Hematopoietic multipotent progenitor cell treated with erythropoietin and hydrocortisone succinate and interleukin-3 and kit ligand, for 6 days (in vitro differentiated cells): Measurements from ENCODE around the gene PCDH7.
A peak's percentile ranks its signal among the peaks of the same experiment; 100 is the strongest.

Experiments used
- DNase-seq: peaks from one replicate; pipeline ENCODE4 v3.0.0-alpha.2; 2015

PCDH7 gene

DNA sequence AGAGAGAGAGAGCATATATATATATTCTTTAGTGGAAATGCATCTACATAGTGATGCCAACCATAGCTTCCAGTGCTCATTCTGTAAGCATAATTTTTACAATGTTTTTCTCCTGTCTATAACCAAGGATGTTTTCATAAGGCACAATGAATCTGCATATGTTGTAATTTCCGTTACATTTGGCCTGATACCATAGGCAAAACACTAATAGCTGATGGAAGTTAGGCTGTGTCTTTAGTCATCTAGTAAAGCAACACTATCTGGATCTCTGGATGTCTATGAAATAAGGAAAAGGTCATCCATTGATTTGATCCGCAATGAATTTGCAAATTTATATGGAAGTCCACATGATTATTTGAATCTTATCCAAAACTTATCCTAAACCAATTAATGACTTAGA, 8.1 kb downstream of the PCDH7 start:
- no peak for DNase-seq

DNA sequence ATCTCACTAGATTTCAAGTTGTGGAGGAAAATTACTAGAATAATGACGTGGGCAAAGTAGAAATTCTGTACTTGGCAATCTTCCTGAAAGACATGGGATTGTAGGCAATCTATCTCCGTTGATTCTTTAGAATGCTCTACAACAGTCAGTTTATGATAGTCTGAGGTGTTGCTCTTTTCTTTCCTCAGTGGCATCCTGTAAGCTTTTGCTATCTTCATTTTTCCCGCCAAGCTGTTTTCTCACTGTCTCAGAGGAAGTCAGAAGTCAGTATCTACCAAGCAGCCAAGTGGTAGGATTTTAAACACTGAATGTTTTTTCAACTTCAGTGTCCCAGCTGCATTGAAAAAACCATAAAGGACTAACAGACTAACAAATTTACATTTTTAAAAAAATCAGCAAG, 23.7 kb downstream of the PCDH7 start:
- no peak for DNase-seq

DNA sequence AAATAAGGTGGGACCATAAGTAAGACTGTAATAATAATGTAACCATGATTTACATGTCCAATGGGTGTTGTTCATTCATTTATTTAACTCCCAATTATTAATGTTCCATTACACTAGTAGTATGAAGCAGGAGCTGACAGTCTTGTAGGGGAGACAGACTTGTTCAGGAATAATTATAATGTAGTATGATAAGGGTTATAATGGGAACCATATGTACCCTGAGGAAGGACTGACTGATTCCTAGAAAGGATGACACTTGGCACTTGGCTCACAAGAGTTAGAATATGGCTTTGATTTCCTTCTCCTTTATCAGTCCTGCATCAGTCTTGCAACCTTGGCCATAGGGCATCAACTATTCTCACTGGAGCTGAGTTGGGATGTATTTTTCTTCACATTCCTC, 24.2 kb downstream of the PCDH7 start:
- no peak for DNase-seq

DNA sequence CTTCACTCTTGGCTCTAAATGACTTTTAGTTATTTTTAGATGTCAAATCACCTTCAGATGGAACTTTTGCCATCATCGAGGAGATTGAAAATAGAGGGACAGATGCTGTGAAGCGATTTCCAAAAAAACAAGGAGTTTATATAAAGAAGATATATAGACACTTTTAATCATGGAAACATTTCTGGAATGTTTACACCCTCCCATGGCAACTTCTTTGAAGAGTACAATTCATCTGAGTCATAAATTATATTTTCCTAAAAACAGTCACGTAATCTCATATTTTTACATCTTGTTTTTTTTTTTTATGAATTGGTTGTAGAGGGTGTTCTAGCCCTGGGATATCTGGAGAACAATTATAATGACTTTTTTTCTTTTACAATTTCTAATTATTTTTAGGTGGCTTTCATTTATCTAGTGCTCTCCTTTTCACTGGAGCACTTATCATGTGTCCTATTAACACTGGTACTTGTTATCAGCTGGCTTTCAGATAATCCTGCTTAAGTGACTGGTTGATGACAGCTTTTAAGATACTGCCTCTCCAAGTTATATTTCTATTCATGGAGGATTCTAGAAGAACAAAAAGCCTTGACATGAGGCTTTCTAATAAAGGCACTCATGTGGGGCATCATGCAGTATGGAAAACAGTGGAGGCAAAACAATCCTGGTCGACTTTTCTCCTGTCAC, 24.9 kb downstream of the PCDH7 start:
- no peak for DNase-seq

DNA sequence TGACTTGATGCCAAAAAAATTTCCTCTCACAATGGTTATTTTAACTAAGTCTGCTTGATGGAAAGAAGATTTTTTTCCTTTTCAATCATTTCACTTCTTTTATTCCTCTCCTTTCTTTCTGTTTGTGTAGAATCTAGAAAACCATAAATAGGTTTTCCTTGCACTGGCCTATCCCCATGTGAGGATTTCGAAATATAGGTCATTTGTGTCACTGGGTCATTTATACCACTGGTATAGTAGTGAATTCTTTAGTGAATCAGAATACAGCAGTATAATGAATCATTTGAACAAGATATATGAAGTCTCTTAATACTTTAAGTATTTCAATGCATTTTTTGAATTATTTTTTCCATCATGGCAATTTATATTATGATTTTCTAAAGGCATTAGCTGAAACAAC, 26.6 kb downstream of the PCDH7 start:
- DNase-seq: no peak

DNA sequence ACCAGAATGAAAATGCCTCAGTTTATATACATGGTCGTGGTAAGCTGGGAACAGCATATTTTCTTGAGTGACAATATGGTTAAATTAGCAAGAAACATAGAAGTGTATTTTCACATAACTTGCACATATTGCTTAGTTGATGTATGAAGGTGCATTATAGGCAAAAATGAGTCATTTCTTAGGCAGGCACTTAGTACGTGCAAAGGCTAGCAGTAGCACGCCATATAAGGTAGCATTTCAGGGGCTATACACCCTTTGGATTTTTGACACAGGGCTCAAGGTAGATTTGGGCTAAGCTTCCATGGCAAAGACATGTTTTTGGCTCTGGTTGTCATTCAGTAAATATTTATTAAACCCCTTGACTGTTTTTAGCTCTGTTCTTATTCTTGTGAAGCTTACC, 33.1 kb downstream of the PCDH7 start:
- no peak for DNase-seq

DNA sequence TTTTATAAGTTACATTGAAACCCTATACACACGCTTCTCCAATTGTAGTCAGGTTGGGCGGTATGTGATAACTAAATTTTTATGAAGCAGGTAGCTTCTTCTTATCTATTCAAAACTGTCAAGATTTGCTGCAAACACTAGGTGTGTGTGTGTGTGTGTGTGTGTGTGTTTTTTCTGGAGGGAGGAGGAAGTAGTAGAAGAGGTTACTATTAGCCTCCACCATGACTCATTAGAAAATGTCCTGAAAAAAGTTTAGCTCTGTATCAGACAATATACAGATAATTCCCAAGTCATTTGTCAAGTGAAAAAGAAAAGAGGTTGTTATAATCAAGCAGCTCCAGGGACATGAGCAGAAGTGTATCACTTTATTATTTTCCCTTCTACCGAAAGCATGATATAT, 33.9 kb downstream of the PCDH7 start:
- DNase-seq: no peak

DNA sequence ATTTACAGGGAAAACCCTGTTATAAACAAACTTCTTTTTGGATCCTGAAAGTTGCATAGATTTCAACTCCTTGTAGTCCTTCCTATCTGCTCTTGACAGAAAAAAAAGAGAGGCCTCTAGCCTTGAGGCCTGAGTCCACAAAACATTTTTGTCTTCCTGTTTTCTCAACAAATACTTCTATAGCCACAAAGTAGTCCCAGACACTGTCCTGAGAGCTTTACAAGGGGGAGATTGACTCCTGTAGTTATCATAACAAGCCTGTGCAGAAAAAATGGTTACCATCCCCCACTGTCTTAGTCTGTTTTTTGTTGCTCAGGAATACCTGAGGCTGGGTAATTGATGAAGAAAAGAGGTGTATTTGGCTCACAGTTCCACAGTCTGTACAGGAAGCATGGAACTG, 35.2 kb downstream of the PCDH7 start:
- no peak for DNase-seq

DNA sequence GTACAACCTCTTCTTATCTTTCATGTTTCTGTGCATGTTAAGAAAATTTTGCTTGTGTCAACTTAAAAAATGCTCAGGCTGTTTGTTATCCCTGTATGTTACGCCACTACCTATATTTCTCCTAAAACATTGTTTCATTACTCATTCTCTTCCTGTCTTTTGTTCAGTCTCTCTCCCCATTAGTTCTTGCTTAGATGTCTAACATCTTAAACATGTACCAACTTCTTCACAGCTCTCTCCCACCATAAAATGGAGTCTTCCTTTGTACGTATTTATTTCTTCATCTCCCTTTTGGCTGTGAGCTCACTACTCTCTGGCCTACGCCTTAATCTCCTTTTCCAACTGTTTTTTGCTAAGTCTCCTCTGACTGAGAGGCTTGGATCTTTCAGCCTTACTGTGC, 36.4 kb downstream of the PCDH7 start:
- no peak for DNase-seq

DNA sequence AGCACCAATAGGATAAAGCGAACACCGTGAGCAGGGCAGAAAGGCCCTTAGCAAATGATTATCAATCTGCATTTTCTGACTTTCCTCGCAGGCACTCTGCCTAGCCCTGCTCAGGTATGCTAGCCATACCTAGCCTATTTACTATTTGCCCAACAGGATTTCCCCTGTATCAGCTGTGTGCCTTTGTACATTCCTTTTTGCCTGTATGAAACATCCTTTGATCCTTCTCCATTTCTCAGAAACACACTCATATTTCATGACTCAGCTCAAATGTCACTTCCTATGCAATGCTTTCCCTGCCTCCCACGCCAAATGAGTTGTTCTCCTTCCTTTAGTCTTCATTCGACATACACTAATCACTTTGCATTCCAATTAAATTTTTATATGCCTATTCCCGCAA, 37.2 kb downstream of the PCDH7 start:
- DNase-seq: no peak

DNA sequence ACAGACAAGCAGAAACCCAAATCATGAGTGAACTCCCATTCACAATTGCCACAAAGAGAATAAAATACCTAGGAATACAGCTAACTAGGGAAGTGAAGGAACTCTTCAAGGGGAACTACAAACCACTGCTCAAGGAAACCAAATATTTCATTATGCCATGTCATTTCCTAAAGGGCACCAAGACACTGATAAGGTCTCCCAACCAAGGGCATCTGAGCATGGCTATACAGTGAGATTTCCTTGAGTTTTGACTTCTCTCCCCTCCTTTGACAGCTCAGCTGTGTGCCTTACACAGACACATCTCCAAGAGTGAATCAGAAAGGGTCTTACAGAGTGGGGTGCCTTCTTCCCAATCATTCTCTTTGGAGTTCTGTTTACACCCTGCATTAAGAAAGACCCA, 40.4 kb downstream of the PCDH7 start:
- DNase-seq: peak; percentile 4

DNA sequence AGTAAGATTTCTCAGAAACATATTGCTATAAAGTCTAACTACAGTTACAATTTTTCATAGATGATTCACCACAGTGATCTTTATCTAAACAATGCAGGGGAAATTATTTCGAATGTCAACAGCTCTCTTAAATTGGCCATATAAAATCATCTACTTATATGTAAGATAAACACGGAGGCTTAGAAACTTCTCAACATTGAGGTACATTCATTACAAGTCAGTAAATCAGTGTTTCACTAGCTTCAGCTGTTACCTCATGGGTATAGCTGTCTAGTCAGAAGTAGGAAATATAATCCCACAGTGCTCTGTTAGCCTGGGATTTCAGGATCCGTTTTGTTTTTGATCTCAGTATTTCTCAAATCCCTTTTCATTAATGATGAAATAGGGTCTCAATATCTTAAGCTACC, 43.2 kb downstream of the PCDH7 start:
- DNase-seq: no peak

DNA sequence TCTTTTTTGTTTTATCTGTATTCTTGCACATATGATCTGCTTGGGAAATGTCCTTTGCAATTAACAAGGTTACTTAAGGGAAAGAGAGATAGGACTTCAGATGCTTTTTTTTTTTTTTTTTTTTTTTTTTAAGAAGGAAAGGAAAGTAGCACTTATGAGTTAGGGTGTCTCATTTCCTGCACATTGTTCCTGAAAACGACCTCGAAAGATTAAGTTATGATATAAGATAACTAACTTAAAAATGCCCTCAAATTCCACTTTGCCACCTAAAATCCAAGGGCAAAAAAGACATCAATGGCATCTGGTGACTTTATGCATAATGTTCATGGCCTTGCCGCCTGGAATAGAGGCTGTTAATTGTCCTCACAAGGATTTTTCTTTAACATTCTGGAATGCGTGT, 44.9 kb downstream of the PCDH7 start:
- DNase-seq: no peak

DNA sequence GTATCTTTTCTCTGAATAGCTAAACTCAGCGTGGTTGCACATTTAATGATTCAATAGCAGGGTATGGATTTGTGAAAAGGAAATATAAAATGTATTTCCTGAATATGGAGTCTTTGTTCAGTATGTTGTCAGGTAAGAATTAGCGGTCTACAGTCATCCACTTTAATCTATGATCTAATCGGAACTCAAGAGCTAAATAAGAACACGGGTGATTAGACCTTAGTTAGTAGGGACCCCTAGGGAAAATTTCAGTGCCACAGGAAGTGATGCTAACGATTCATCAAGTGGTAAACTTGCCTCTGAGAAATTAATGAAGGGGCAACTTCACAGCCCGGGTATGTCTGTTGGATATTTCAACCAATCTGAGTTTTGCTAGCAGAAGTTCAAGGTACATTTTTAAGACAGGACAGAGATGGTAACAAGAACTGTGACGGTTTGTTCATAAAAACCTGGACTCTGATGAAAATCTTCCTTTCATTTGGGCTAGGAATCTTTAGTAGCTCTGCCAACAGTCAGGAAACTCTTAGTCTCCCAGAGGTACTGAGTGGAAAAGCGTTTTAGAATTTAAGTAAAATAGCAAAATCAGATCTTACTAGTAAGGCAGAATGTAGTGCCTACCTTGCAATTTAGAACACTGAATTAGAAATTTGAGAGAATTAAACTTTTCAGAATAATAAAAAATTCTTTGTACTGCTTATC, 47.1 kb downstream of the PCDH7 start:
- no peak for DNase-seq

DNA sequence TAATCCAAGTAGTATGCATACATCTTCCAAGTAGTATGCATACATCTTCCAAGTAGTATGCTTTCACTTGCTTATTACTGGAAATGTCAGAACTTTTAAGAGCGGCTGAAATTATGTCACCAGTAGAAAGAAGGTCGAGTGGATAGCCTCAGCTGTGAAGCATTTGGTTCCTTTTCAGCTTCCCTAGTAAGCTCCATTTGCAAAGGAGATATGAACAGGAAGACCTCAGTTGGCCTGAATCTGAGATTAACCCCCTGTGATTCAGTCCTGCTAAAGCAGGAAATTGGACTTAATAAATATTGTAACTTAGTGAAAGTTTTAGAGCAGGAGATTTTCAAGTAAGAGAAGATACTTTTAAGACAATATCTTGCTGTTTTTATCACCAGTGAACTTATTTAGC, 48.1 kb downstream of the PCDH7 start:
- no peak for DNase-seq

DNA sequence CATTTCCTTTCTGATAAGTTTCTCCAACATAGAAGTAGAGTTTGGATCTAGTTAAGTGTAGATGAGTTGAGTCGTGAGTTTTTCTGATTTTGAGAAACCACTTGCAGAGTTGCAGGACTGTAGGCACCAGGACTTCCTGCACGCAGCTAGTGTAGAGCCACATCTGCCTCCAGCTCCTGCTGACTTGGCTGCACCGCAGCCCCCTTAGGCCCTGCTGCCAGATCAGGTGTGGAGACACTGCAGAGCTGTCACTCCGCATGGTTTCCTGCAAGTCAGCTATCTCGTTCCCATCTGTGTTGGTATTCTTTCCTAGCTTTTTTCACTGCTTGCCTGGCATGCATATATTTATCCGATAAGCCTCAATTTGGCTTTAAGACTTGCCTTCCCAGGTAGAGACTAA, 48.9 kb downstream of the PCDH7 start:
- DNase-seq: no peak

DNA sequence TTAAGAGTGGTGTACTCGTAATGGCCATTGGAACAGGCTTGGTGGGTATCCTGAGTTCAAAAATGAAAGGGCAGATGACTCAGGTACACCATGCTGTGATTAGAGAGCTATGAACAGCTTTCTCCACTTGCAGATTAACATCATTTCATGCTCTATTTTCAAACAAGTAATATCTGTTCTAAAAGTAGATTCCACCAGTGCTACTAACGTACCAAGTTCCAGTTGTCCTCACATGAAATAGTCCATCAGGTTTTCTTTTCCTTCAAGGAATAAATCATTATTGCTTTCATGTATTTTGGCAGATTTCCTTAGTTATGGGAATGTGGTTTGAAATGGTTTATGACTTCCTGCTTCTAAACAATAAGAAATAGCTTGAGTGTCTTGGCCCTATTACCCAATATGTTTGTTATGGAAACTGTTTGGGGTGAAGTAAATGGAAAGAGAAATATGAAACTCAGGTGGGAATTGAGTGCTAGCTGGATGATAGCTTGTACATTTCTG, 49.9 kb downstream of the PCDH7 start:
- no peak for DNase-seq

DNA sequence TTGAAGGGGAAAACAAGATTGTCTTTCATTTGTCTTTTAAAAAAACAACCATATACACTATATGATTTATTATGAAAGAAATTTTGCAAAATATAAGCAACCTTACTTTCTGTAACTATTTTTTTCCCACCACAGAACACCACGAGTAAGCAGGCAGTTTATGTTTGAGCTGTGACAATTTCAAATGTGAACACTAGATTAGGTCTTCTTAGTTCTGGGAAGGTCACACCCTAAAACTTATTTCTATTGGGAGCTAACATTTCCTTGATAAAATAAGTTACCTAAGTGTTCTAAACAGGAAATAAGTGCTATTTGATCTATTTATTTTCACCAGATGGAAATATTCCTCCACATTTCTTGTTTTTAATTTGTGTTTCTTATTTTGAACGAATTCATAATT, 50.6 kb downstream of the PCDH7 start:
- no peak for DNase-seq

DNA sequence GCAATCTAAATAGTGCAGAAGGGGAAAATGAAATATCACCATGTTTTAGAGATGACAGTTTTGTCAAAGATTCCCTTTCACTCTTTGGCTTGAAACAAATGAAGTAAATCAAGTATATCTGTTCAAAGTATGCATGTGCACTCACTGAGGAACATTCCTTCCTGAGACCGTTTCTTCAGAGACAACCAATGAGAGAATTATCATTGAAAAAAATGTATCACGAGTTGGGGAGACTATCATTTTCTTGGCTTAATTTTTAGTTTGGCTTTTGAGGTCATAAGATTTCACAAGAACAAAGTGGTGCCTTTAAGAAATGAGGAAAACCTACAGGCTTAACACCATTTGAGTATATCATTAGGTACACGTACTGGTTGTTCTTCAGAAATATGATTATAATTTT, 56.3 kb downstream of the PCDH7 start:
- no peak for DNase-seq

DNA sequence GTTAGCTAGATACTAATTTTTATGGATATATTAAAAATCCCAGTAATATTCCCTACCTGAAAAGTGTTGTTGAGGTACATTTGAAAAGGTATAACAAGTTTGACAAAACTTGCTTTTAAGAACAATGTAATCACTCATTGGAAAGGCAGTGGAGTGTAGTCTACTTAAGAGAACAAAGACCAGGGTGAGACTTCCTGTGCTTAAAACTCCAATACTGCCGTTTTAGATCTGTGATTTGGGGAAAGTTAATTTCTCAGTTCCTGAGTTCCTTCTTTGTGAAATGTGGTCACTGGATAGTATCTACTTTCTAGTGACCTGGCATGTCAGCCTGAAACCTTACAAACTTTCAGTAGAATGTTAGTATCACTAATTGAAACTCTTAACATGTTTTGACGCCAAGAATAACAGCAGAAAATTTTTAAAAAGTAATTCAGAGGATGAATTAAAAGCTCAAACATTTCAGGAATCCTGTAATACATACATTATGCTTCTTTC, 56.8 kb downstream of the PCDH7 start:
- no peak for DNase-seq
